ENCODE data around the gene UGCG.

The UGCG gene

GRCh38 chr9:111863636-111864035 is 33.0 kb upstream of the UGCG start:
- no peak for TF ChIP-seq USF1 (IDR thresholded peaks at IDR 0.05)

- TF ChIP-seq EGR1 (IDR thresholded peaks at IDR 0.05) (no peak), CEBPB (IDR thresholded peaks at IDR 0.05) (no peak), EP300 (IDR thresholded peaks at IDR 0.05; ENCODE audit: borderline replicate concordance) (no peak)
Observed at GRCh38 chr9:111866976-111867375, 29.6 kb upstream of the UGCG start.

DNA sequence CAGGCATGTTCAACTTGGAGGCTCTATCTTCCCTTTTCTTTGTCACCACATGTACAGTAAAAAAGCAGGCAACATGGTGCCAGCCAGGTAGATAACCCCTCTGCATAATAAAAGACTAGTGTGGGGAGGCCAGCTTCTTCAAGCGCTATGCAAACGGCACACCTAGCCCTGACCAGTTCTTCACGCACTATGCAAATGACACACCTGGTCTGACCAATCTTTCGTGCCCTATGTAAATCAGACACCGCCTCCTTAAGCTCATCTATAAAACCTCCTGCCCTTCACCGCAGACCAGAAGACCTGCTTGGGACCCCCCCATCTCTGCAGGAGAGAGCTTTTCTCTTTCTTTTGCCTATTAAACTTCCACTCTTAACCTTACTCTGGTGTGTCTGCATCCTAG is 28.1 kb upstream of the UGCG start:
- TF ChIP-seq RAD21 (IDR thresholded peaks at IDR 0.05; ENCODE audit: low read depth) (no peak), EGR1 (IDR thresholded peaks at IDR 0.05) (no peak), REST (IDR thresholded peaks at IDR 0.05; ENCODE audit: low read depth) (no peak), CEBPB (IDR thresholded peaks at IDR 0.05) (no peak), TCF12 (IDR thresholded peaks at IDR 0.05; ENCODE audit: low read depth) (no peak), USF1 (IDR thresholded peaks at IDR 0.05) (no peak), TAF1 (IDR thresholded peaks at IDR 0.05; ENCODE audit: low read depth) (no peak)

GRCh38 chr9:111870774-111871498 is 25.7 kb upstream of the UGCG start:
- no peak for TF ChIP-seq CEBPB (IDR thresholded peaks at IDR 0.05)
- no peak for TF ChIP-seq EP300 (IDR thresholded peaks at IDR 0.05; ENCODE audit: borderline replicate concordance)
- no peak for TF ChIP-seq TCF12 (IDR thresholded peaks at IDR 0.05; ENCODE audit: low read depth)

DNA sequence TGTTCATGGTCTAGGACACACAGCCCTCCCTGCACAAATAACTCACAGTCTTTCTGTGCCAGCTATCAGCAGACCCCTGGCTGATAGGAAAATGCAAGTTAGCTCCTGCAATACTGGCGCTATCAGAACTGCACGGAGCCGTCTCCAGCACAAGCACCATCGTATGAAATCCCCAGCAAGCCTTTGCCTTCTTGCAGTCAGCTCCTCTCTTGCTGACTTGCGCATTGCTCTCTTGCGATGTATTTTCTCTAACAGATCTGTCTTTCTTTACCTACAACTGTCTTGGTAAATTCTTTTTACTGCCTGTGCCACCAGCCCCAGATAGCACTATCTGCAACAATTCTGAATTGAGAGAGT is 25.1 kb upstream of the UGCG start:
- no peak for TF ChIP-seq YY1 (IDR thresholded peaks at IDR 0.05; ENCODE audit: low read depth)
- TF ChIP-seq, protein P1, sequence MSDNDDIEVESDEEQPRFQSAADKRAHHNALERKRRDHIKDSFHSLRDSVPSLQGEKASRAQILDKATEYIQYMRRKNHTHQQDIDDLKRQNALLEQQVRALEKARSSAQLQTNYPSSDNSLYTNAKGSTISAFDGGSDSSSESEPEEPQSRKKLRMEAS (IDR thresholded peaks at IDR 0.05) = no peak
- no peak for TF ChIP-seq CREB1 (IDR thresholded peaks at IDR 0.05; ENCODE audit: low read depth)
- no peak for TF ChIP-seq FOXM1 (IDR thresholded peaks at IDR 0.05; ENCODE audit: borderline replicate concordance, low read depth)
- TF ChIP-seq RAD21 (IDR thresholded peaks at IDR 0.05; ENCODE audit: low read depth) = no peak
- no peak for TF ChIP-seq TCF12 (IDR thresholded peaks at IDR 0.05; ENCODE audit: low read depth)
- TF ChIP-seq USF1 (IDR thresholded peaks at IDR 0.05) = no peak
- no peak for TF ChIP-seq TAF1 (IDR thresholded peaks at IDR 0.05; ENCODE audit: low read depth)
- no peak for TF ChIP-seq EP300 (IDR thresholded peaks at IDR 0.05; ENCODE audit: borderline replicate concordance)
- no peak for TF ChIP-seq NFIC (IDR thresholded peaks at IDR 0.05)
- no peak for TF ChIP-seq ZBTB7A (IDR thresholded peaks at IDR 0.05; ENCODE audit: low read depth)
- no peak for TF ChIP-seq CEBPB (IDR thresholded peaks at IDR 0.05)
- TF ChIP-seq EGR1 (IDR thresholded peaks at IDR 0.05) = no peak
- TF ChIP-seq TEAD4 (IDR thresholded peaks at IDR 0.05) = no peak
- TF ChIP-seq REST (IDR thresholded peaks at IDR 0.05; ENCODE audit: low read depth) = no peak

DNA sequence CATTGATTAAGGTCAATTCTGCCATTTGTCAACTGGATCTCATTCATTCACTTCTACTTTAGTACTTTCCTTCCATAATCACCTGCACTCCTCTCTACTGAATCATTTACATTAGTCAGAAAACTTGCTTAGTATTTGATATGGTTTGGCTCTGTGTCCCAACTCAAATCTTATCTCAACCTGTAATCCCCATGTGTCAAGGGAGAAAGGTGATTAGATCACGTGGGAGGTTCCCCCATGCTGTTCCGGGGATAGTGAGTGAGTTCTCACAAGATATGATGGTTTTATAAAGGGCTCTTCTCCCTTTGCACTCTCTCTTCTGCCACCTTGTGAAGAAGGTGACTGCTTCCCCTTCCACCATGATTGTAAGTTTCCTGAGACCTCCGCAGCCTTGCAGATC is 23.7 kb upstream of the UGCG start:
- no peak for TF ChIP-seq USF1 (IDR thresholded peaks at IDR 0.05)
- no peak for TF ChIP-seq ZBTB7A (IDR thresholded peaks at IDR 0.05; ENCODE audit: low read depth)
- no peak for TF ChIP-seq CEBPB (IDR thresholded peaks at IDR 0.05)
- no peak for TF ChIP-seq YY1 (IDR thresholded peaks at IDR 0.05; ENCODE audit: low read depth)
- TF ChIP-seq TEAD4 (IDR thresholded peaks at IDR 0.05) = no peak
- TF ChIP-seq TCF12 (IDR thresholded peaks at IDR 0.05; ENCODE audit: low read depth) = no peak
- TF ChIP-seq REST (IDR thresholded peaks at IDR 0.05; ENCODE audit: low read depth) = no peak
- no peak for TF ChIP-seq CREB1 (IDR thresholded peaks at IDR 0.05; ENCODE audit: low read depth)
- no peak for TF ChIP-seq EGR1 (IDR thresholded peaks at IDR 0.05)
